Suppressor macrophage treated with lipopolysaccharide for 4 hours (primary cell): ENCODE measurements around the gene CENPP.

Experiments
- DNase-seq: peaks from one replicate; pipeline ENCODE4 v3.0.0-alpha.2; 2020

Gene CENPP

DNA sequence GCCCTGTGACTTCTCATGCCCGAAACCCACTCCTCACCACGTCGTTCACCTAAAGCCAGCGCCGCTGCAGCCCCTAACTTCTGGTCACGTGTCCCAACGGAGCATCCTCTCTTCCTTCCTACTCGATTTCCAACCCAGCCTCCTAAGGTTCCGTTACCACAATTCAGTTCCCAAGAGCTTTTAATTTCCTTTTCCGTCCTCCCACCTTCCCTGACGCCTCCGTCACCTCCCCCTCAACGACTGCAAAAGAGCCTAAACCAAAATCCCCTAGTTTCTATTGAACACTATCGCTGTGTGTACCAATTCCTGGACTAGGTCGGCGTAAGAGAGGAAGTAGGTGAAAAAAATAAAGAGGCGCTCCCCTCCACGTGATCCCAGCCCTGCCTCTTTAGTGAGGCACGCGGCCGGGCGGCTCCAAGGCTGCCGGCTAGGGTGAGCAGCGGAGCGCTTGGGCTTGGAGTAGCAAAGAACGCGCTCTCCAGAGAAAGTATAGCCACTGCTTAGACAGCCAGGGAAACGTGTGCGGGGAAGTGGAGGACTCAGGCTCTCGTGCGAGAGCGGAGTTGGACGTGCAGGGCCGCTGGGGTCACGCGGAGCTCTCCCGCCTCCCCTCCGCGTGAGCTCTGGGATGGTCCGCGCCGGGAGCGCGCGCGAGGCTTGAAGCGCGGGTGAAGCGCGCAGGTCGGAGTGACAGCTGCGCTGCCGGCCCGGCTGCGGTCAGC, at the start of gene CENPP, which contains the start of gene NOL8:
Gene CENPP (plus strand): TSS at position 685 of the 722 bp plus-strand sequence.
Gene NOL8 (minus strand): TSS at position 82 of the 722 bp plus-strand sequence. CDS start 1,189 bp downstream, outside the sequence.
- peak; percentile 94 for DNase-seq

DNA sequence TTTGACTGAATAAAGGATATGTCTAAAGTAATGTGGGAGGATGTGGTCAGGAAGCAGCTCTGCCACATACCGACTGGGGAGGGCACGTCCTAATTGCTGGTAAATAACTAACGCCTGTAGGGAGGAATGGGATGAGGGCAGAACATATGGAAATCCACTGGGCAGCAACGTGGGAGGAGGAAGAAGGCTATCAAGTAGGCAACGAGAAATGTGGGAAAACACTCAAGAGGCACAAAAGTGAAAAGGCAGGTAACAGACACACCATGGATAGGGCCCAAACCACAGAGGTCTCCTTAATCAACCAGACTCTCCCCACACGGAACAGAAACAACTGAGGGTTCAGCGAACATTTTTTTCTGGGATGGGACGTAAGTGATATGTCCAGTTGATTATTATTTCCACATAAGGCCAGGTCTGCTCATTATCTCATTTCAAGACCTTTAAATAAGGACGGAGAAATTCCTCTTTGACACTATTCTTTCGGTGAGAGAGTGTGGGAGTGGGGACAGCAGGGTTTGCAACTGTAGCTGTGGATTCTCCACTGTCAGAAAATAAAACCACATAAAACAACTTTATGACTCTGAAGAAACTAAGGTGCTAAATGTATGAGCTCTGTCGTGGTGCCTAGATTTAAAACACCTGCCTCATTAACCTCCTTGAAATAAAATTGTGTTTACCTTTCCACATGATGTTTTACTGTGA, 49.3 kb upstream of the CENPP start:
- no peak for DNase-seq

DNA sequence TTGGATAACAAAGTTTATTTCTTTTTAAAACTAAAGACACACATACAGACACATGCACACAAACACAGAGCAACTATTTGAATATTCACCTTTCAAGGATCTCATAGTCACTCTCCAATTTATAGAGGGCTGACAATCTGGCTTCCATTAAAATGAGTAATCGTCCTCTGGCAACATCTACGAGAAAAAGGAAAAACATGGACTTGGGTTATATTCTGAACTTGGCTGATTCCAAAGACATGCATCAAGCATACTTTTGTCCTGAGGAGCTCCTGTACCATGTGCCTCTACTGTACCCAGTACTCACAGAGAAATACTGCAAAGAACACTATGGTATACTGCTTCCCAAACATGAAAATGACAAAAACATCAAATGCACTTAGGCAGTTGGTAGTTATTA, 47.6 kb upstream of the CENPP start:
- DNase-seq = no peak

DNA sequence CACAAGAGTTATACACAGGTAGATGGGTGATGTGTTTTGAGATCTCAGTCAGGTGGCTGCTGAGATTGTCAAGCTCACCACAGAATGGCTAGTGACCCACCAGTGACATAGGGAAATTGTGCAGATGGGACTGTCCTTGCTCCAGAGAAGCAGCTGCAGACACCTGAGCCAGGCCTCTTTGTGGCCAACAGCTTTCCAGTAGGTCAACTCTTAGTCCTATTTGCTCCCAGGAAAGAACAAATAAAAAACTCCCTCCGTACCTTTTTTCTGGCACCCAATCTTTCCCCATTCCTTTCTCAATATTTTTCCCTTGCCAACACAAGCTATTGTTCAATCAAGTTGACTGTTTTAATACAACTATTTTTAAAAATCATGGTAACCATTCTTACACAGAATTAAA, 46.5 kb upstream of the CENPP start:
- no peak for DNase-seq

DNA sequence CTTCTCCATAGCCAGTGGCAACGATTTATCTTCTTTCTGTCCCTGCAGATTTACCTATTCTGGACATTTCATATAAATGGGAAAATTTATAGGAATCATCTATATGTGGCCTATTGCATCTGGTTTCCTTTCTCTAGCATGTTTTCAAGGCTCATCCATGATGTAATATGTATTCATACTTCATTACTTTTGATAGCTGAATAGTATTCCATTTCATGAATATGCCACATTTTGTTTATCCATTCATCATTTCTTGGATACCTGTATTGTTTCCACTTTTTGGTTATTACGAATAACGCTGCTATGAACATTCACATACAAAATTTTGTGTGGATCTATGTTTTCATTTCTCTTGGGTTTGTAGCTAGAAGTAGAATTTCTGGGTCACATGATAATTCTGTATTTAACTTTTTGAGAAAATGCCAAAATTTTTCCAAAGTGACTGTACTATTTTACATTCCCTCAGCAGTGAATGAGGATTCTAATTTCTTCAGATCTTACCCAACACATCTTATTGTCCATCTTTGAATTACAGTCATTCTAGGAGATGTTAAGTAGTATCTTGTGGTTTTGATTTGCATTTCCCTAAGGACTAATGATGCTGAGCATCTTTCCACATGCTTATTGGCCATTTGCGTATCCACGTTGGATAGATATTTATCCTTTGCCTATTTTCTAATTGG, 35.9 kb upstream of the CENPP start:
- no peak for DNase-seq

DNA sequence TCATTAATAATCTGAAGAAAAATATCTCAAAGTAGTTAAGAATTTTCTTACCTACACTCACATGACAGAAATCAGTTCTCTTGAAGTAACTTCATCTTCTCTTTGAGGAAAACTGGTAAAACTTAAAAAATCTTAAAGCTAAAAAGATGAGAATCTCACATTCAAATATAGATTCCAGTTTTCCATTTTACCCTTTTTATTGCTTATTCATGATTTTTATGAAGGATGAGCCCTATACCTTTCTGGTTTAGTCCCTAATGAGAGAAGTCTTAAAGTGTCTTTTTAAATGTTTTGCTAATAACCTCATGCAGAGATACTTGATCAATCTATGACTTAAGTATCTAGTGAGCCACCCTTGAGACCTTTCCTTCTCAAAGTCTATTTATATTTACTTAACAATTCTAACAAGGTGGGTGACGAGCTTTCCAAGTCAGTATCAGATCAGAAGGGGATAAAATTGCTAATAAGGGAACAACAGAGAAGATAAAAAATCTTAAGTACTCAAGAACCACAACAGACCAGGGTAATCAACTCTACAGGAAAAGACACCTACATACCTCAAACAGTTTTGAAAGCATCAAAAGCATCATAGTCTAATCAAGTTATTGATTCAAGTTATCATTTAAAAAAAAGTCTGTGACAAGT, 34.8 kb upstream of the CENPP start:
- DNase-seq = no peak

DNA sequence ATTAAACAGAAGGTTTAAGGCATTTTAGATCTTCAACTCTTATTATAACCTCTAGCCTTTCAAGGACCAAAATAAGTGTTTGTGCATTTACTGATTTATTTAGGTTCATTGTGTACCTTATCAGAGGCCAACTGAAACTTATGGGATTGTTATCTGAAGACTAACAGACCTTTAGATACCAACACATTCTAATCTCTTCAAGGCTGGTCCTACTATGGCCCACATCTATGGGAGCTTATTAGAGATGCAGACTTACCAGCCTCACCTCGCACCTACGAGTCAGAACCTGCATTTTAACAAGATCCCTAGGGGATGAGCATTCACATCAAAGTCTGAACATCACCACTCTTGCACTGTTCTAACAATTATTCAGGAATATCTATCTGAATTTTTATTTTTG, 34.2 kb upstream of the CENPP start:
- no peak for DNase-seq

DNA sequence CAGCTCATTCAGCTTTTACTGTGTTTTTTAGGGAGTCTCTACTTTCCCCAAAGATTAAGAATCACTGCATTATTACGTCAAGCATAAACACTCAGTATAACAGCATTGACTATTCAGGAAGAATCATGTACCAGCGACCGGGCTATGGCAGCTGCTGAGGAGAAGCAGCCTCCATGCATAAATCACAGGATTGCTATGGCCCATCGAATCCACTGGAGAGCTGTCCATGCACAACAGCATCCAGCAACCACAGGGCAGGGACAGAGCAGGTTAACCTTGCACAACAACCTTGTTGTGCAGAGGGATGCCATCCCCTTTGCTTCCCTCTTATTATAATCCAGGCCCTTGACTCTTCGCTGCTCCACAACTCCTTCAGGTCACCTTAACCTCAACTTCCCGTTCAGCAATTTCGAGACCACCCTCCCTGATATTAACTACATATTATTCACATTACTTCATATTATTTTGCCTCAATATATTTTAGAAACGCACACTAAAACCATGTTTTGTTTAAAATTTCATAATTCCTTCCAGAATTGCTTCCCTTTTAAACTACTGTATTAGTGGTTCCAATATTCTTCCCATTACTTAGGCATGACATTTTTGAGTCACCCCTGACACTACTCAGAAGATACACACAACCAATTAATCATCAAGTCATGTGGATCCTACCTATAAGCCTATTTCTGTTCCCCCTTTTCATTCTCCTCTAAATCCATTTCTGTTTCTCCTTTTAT, 33.2 kb upstream of the CENPP start:
- DNase-seq = peak; percentile 73

DNA sequence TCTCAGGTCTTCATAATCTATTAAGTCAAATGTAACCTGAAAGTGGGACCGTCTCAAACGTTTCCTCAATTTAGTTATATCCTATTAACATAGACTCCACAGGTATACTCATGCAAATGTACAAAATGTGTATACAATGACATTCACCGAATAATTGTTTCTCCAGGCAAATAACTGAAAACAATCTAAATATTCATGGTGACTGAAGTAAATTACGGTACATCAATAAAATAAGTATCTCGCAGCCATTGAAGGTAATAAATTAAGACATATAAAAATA, 32.7 kb upstream of the CENPP start:
- DNase-seq = no peak

DNA sequence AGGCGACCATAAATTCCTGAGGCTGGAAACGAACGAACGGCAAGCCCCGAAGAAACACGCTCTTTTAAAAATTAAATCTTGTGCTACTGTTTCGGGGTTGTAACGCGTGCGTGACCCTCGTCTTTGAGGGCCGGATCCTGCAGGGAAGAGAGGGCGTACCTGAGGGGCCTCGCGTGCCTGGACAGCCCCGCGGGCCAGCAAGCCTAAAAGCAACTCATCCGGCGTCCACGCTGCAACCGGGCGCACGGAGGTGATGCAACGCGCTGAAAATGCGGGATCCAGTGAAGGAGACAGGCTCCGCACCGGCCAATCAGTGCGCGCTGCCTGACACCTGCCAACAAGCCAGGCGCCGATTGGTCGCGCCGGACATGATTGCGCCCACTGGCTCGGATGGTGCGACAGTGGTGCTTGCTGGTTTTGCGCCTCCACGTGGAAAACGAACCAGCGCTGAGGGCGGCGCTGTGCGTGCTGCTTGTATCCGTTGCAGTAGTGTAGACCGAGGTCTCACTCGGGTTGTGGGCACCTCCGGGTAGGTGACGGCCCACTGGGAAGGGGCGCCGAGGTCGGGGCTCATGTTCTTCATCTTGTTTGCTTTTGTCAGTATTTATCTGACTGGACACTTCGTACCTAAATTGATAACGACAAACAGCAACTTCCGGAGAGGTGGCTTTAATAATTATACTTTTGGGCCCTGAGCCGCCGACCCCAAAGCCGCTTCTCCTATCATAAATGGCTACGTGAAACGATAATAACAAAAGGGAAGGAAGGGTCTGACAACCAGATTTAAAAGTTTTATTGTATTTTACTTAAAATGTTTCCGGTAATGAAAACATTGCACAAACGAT, 32.1 kb upstream of the CENPP start, which contains the start of gene IARS1:
Gene IARS1 (minus strand): TSS at position 246 of the 845 bp plus-strand sequence. CDS start 4,278 bp downstream, outside the sequence.
- peak; percentile 99 for DNase-seq

DNA sequence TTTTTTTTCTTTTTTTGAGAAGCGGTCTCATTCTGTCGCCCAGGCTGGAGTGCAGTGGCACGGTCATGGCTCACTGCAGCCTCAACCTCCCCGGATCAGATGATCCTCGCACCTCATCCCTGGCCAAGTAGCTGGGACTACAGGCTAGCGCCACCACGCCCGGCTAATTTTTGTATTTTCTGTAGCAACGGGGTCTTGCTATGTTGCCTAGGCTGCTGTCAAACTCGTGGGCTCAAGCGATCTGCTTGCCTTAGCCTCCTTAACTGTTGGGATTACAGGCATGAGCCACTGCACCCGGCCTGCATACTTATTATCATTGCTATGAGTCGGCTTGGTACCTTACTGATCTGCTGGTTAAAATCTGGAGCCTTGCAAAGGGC, 31.5 kb upstream of the CENPP start:
- no peak for DNase-seq

DNA sequence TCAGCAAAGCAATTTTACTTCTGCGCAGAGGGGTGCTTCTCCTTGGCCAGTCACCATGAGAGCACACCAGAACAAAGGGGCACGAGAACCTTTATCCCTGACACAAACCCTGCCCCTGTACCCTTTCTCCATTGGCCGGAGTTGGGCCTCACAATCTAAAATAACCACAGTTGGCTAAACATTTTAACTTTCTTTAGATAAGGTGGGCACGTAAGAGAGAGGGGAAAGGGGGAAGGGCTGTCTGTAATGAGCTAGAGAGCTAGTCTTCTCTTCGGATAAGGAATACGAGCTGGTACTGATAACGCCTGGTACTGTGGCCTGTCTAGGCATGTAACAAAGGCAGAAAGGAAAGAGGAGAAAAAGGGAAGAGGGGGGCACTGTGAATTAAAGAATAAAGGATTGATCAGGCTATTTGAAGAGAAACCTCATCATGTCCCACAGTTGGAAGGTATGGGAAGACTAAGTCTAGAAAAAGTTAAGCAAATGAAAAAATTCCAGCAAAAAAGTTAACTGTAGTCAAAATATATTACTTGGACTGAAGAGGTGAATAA, 30.4 kb upstream of the CENPP start:
- no peak for DNase-seq

DNA sequence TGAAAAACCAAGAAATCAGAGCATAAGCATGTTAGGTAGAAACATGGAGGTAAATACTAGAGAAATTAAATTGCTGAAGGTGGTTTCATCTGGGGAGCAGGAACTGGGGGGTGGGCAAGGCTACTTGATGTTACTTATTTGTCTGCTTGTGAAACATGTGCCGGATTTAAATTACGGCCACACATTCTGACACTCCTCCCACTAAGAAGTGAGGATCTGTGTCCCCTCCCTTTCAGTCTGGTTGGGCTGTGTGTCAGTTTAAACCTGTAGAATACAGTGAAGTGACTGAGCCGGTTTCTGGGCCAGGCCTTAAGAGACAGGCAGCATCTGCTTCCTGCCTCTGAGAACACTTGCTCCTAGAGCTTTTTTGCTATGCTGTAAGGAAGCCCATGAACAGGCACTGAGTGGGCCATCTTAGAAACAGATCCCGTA, 29.9 kb upstream of the CENPP start:
- no peak for DNase-seq

DNA sequence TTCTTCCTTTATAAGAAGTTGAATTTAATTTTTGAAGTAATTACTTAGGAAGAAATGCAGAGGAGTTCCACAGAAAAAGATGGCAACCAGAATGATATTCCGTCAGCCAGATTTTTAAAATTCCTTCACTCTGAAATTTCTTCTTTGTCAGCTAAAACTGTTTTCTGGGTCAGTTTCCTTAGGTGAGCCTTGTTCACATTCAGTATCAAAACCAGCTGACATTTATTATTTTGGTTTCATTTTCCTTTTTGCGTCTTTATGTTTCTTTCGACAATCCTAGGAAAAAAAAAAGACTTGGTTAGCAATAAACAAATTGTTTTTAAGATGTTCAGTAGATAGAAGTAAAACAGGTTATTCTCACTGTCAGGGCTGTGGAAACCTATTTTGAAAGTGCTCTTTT, 28.1 kb upstream of the CENPP start:
- DNase-seq = peak; percentile 8

DNA sequence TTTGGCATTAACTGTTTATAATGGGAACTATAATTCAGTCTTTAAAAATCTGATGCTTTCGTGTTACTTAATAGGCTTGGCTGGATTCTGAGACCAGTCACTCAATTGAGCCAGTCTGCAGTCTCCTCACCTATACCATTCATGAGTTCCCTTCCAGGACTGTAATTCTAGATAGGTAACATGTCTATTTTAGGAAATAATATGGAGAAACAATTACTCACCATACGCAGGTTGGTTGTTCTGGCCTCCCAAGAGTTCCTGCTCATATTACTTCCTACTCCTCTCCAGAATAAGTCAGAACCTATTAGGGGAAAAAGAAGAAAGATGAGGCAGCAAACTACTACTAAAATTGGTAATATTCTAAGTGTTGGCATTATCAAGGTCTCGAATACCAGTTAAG, 27.7 kb upstream of the CENPP start:
- no peak for DNase-seq

DNA sequence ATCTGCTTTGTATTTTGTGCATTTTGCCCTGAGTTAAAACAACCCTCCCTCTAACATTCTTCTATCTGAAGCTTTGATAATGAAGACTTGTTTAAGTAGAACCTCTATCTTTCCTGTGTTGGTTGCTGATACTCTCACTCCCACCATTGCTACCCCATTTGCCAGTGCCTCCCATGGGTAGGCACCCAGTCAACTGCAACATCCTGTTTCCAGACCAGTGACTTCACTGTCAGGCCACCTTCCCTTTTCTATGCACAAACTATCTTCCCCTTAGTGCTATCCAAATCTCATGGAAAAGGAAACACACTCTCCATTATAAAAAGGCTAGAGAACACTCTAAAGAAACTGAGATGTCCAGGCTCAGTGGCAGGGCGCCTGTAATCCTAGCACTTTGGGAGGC, 26.6 kb upstream of the CENPP start:
- peak; percentile 42 for DNase-seq

DNA sequence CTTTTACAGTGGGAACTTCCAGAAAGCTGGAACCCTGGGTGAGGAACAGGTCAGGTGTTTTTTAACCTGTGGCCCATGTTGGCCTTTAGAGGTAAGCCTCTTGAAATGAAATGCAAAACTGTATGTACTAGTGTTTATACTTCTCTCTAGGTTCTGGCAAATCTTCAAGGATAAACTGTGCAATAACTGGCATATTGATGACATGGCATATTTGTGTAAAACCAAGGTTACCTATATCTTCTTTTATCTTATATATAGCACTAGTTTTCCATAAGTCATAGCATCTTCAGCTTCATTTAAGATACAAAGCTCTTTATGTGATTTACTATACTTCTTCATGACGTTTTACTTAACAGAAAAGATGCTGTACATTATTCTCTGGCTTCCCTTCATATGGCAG, 24.8 kb upstream of the CENPP start:
- DNase-seq = no peak

DNA sequence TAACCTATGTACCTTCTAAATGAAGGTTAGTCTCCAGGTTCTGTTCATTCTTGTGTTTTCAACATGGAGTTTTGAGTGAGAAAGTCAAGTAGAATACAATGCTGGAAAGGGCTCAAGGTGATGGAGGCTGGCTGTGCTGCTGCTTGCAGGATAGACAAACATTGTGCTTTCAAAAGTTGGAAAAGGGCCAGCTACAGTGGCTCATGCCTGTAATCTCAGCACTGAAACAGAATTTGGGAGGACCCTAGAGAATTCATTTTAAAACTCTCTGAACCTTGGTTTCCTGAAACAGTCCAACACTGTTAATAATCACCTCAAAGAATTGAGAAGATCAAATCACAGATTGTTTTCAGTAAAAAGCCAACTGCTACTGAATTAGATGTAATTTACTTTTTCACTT, 16.9 kb upstream of the CENPP start:
- DNase-seq = no peak

DNA sequence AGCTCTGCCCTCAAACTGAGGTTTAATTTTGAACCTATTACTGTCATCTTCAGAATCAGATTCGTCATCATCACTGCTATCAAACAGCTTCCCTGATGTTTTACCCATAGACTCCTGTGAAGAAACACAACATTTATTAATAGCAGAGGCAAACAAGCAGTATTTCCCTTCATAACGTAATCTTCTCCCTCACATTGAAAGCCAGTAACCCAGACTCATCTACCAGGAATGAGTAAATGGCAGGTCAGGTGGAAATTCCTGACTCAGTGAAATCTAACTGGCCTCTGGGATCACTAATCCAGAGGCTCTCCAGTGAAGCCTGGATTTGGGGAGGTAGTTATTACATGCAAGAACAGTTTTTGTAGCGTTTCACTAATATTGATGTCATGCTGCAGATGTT, 15.2 kb upstream of the CENPP start:
- DNase-seq = no peak

DNA sequence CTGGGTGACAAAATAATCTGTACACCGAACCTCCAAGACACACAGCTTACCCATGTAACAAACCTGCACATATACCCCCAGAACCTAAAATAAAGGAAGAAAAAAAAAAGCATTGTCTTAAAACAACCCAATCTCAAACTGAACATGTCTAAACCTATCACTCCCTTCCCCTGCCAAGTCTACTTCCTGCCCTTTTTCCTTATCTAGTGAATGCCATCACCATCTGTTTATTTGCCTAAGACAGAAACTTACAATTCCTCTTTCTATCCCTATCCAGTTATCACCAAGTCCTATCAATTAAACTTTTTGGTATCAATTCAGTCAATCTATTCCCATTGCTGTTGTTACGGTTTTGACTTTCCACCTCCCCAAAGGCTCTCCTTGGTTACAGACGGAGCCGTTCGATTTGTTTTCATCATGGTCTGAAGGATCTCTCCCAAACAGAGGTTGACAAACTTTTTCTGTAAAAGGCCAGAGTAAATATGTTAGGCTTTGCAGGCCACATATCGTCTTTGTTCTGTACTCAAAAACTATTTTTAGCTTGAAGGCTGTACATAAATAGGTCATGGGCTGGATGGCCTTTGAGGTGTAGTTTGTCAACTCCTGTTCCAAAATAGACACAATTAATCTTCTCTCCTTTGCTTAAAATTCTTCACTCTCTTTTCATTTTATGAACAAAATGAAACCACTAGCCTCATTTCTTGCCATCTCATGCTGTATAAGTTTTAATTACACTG, 12.7 kb upstream of the CENPP start:
- DNase-seq = no peak

DNA sequence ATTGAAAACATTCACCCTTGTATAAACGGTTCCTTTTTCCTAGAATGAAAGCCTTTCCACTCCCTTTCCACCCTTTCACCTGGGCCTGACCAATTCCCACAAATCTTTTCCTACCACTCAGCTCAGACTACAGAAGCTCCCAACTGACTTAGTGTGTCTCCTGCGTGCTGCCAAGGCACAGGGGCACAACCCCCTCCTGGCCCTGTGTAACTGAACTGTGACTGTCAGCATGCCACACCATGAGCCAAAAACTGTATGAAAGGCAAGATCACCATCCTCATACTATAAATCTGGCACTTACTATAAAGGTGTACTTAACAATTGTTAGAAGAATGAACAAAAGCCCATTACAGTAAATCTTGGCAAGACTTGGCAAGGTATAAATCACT, 12.1 kb upstream of the CENPP start:
- DNase-seq = no peak
